Activated CD8-positive, alpha-beta memory T cell treated with anti-CD3 and anti-CD28 coated beads for 48 hours (primary cell): ENCODE measurements around the gene ARHGAP18.
"Not testable (repeated sequence)": the region's sequence is repeated elsewhere in the genome, so short reads cannot be mapped to it uniquely, and the experiment has no call there.

Experiments used
- DNase-seq, 3 experiments: peaks; one replicate each; pipeline ENCODE4 v3.0.0-alpha.2; 2020; ENCODE audit warnings: low read depth in 2 of 3, low spot score in 2 of 3

The ARHGAP18 gene

DNA sequence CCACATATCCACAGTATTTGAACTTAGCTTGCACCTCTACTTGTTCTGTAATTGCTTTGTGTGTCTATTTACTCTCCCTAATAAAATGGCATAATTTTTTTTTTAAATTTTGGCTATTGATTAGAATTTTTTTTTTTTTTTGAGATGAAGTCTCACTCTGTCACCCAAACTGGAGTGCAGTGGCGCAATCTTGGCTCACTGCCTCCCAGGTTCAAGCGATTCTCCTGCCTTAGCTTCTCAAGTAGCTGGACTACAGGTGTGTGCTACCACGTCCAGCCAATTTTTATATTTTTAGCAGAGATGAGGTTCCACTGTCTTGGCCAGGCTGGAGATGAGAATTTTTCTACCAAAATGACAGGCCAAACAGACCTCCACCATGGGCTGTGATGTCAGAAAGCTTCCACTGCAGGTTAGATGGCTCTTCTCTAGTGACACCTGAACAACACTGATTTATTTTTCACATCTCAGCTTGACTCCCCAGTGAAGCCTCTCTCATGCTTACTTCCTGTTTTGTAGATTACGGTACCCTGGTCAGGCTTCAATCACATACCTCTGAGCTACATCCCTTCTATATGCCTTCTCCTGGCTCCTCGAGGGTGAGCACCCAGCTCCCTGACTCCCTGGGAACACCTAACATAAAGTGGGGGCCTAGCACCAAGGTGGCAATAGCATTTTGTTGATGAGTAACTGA is 112.8 kb downstream of the ARHGAP18 start:
- no peak for DNase-seq

DNA sequence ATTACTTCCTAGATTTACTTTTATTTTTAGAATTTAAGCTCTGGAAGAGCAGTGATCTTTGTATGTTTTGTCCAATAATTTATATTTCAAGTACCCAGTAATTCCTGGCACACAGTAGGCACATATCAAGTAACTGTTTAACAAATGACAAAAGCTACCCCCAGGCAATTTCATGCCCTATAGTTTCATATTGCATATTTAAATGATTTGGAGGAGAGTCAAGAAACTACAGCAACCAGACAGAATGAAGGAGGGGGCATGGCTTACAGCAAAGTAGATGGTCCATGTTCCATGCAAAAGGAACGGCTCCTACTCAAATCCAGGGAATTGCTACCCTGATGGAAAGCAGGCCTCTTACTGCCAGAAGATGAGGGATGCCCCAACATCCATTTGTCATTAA is 113.5 kb downstream of the ARHGAP18 start:
- no peak for DNase-seq

DNA sequence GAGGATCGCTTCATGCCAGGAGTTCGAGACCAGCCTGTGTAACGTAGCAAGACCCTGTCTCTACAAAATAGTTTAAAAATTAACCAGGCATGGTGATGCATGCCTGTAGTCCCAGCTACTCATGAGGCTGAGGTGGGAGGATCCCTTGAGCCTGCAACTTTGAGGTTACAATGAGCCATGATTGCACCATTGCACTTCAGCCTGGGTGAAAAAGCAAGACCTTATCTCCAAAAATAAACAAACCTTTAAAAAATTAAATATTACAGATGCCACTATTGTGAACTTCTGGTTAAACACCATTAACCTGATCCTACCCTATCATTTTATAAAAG is 116.8 kb downstream of the ARHGAP18 start:
- DNase-seq = no peak

DNA sequence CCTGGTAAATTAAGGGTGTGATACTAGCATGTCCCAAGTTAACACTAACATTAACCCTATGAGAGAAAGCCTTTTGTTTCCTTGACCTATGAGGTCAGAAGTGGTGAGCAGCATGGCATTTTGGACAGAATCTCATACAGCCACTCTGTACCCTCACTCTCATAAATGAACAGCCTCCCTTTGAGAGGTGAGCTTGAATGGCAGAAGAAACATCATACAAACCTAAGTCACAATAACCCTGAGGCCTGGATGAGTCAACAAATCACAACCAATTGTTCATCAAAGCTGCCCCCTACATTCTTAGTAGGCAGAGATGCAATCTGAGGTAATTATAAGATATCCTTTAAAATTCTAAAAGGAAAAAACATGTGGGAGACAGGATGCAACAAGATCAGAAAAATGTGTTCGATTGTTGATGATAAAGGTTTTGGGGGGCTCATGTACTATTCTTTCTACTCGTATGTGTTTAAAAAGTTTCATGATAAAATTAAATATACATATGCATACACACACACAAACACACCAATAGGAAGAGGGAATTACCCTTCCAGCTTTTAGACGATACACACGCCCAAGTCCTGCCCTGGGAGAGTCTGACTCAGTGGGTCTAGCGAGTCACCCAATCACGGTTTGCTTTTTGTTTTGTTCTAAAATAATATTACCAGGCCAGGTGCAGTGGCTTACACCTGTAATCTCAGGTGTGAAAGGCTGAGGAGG is 117.3 kb downstream of the ARHGAP18 start:
- DNase-seq = no peak

DNA sequence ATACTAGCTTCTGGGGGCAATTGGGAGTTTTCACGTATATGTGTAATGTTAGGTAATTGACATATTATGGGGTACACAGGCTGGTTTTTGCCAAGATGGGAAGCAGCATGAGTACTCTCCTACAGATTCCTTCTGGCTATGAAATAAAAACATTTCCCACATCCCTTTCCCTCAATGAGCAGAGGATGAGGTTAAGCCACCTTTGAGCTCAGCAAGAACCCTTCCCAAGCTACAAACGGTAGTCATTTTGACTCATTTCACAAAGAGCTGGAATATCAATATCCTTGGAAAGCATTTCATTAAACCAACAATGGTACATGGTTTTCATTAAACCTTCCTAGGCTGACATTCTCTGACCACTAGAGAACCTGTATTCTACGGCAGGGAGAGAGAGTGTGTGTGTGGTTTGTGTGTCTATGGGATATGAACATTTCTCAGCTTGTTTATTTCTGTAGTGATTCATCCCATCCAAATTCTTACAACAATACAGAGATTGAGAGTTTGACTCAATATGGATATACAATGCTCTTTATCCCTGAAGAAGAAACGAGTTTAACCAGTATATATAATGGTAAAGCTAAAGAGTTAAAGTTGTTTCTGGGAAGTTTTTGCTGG is 119.5 kb downstream of the ARHGAP18 start:
- DNase-seq = no peak

DNA sequence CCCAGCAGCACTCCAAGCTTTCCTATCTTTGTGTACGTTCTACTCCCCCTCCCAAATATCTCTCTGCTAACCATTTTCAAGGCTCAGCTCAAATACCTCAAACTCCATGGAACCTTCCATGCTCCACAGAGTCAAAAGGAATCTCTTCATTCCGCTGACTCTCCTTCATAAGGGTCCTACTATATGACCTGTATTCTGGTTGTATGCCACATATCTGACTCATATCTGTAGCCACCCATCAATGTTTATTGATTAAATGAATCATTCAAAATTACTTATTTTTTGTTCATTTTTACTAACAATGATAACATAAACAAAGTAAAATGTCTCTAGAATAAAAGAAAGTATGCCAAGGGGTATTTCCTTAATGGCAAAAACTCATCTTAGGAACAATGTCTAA is 123.2 kb downstream of the ARHGAP18 start:
- DNase-seq = no peak

DNA sequence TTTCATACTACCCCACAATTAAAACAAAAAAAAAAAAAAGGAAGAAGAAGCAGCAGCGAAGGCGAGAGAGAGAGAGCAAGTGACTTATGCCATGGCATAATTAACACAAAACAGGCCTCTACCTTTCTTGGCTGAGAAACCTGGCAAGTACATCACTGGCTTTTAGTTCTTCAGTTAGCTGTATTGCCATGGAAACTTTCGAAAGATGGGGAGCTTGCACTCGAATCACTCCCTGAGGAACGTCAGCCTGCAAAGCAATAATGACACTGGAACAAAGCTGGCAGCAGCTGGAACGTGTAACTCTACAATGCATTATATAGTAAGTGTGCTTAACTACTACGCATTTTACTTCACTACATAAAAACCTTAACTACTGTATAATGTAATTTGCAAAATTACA is 126.1 kb downstream of the ARHGAP18 start:
- no peak for DNase-seq

DNA sequence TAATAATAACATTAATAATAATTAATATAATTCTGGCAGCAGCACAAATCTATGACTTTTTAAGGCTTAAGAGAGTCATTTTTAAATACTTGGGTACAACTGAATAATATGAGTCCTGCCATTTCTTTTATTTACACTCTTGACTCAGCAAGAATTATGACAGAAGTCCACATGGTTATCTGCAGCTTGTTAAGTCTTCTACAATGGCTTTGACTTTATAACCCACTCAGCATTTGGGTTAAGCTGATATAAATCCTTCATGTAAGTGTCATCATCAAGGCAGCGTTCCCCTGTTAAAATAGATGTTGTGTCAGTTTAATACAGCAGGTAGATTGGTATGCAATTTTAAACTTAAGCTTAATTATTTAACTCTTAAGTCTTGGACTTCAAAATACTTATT is 131.7 kb downstream of the ARHGAP18 start:
- no peak for DNase-seq

DNA sequence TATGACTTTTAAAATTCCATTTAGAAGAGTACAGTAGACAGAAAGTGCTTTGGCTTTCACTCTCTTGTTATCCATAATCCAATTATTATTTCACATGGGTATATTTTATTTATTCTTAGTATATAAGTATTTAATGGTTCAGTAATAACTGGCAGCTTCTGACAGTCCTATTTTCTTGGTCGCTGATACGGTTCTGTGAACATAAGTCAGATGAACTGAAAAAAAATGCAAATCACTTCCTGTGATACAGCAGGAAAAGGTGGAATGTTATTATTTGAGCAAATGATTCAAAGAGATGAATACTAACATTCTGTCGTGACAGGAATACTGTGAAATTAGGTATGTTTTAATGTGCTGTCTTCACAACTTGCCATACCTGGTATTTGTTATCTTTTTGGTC is 132.3 kb downstream of the ARHGAP18 start:
- no peak for DNase-seq

DNA sequence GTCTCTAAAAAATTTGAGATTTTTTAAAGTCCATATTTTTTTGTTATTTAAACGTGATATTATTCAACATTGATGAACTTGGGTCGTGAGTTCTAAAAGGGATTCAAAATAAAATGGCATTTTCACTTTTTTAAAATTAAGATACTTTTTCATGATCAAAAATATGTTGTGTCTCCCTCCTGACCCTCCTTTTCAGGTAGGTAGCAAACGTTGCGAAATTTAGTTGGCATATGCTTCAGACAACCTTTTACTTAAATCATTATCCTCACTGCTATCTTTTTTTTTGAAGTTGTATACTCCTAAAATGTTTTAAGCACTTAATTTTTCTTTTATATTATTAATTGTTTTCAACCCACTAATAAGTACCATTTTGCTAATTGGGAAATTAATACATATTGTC is 133.5 kb downstream of the ARHGAP18 start:
- DNase-seq = no peak

DNA sequence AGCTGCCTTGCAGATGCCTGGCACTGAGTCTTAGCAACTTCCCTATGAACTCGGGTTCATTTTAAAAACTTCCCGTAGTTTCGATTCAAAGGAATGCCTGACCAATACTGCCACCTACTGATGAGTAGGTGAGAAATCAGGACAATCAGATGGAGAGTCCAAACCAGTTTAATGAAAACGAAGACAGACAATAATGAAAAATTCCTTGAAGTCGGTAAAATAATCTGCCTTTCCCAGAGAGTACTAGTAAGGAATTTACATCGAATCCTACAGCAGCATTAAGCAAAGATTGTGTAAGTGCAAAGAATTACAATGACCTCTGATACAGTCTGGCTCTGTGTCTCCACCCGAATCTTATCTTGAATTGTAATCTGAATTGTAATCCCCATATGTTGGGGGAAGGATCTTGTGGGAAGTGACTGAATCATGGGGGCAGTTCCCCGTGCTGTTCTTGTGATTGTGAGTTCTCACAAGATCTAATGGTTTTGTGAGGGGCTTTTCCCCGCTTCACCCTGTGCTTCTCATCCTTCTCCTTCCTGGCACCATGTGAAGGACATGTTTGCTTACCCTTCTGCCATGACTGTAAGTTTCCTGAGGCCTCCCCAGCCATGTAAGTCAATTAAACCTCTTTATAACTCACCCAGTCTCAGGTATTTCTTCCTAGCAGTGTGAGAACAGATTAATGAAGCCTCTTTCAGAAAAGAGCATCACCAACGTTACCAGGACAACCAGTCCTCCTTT is 134.4 kb downstream of the ARHGAP18 start:
- no peak for DNase-seq

DNA sequence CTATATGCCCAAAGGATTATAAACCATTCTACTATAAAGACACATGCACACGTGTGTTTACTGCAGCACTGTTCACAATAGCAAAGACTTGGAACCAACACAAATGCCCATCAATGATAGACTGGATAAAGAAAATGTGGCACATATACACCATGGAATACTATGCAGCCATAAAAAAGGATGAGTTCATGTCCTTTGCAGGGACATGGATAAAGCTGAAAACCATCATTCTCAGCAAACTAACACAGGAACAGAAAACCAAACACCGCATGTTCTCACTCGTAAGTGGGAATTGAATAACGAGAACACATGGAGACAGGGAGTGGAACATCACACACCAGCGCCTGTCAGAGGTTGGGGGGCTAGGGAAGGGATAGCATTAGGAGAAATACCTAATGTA is 135.4 kb downstream of the ARHGAP18 start:
- DNase-seq = not testable (repeated sequence)

DNA sequence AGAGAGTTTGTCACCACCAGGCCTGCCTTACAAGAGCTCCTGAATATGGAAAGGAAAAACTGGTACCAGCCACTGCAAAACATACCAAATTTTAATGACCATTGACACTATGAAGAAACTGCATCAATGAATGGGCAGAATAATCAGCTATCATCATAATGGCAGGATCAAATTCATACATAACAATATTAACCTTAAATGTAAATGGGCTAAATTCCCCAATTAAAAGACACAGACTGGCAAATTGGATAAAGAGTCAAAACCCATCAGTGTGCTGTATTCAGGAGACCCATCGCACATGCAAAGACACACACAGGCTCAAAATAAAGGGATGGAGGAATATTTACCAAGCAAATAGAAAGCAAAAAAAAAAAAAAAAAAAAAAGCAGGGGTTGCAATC is 139.0 kb downstream of the ARHGAP18 start:
- not testable (repeated sequence) for DNase-seq

DNA sequence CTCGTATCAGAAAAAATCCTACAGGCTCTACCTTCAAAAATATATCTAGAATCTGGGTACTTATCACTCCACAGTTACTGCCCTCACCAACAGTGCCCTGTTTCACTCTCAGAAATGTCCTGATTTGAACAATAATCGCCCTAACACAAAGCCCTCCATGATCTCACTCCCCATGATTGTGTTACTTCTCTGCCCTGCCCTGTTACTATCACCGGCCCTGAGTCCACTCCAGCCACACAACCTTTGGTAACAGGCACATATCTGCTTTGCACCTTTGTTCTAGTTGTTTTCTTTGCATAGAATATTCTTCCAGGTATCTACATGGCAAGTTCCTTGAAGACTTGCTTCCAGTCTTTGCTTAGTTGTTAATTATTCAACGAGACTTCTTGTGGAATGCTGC is 142.0 kb downstream of the ARHGAP18 start:
- no peak for DNase-seq

DNA sequence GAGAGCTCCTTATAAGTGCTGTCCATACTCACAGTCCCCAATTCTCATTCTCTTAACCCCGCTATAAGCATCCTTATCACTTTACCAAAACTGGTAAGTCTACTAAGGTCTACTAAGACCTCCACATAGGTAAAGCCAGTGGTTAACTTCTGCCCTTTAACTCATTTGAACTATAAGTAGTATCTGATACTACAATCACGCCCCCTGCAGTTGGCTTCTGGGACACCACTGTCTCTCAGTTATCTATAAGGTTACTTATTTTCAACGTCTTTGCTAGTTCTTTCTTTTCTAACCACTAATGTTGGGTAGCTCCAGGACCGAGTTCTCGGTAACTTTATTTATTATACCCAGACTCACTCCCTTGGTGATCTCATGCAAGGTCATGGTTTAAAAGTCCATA is 142.6 kb downstream of the ARHGAP18 start:
- DNase-seq = no peak

DNA sequence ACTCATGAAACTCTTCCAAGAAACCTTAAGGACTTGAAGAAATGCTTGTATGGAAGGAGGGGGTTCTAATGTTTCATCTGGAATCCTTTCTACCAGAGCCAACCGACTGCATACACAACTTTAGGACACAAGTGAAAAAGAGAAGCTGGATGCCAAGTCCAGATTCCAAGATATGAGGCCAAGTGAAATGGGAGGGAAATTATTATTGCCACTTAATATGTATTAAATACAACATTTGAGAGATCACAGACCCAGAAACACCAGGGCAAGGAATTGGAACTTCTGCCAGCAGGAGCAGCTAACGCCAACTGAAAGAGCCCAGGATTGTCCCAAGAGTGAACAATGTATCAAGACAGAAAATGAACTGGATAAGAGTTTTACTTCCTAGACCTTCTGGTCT is 144.2 kb downstream of the ARHGAP18 start:
- DNase-seq = no peak

DNA sequence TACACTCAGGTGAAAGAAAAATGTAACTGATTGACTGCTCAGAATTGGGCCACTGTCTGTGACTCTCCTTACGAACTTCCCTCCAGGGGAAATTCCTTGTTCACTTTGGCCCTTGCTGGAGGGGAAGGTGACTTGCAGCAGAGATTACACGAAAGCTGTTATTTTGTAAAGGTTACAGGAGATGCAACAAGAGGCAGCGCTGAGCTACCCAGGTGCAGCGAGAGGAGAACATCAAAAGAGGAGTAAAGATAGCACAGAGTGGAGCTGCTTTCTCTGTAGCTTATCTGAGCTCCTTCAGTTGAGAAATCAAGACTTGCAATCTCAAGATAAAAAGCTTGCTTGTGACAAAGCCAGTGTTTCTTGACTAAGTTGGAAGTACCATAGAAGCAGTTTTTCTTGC is 144.6 kb downstream of the ARHGAP18 start:
- DNase-seq = no peak

DNA sequence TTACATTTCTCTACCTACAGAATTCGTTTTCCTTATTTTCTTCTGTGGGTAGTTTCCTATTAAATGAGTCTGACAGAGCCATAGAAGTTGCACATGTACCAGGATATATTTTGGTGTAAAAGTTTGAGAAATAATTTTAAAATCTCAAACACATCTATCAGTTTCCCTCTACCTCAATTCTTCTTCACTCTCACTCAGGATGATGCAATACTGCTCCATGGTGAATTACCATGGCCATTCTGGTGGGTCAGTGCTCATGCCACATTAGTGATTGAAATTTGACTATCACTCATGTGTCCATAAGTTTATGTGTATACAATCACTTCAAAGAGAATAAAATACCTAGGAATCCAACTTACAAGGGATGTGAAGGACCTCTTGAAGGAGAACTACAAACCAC is 151.7 kb downstream of the ARHGAP18 start:
- DNase-seq = no peak

DNA sequence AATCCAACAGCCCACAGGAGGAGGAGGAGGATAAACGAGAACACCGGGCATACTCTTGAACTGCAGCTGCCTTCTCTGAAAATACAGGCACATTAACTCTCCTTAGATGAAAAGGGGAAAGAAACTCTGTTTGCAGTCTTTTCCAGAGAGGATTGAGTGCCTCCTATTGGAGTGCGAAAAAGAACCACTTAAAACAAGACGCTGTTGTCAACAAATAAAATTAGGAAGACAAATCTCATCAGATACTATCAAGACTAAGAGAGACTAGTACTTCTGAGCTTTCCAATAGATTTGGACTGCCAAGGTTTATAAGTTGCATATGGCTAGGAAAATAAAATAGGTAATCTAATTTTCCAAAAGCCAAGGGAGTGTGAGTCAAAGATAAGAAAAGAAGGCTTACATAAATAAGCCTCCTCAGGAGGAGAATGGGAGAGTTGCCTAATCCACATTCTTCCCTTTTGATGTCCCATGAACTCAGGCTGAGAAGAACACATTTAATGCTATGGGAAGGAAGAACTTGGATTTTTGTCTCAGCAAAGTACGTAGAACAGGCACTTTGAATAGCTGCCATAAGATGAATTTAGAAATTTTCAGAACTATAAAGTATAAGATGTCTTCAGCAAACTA is 154.7 kb downstream of the ARHGAP18 start:
- no peak for DNase-seq

DNA sequence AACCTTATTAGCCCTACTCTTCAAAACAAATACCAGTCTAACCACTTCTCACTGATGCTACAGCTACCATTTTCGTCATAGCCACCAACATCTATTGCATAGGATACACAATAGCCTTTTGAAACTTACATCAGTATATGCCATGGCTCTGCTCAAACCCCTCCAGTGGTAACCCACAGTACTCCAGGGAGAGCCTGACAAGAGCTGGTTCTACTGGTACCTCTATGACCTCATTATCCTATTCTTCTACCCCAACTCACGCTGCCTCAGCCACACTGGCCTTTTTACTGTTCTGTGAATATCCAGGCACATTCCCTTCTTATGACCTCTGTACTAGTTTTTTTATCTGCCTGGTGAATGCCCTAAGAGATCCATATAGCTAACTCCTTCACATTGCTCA is 157.6 kb downstream of the ARHGAP18 start:
- DNase-seq = no peak

DNA sequence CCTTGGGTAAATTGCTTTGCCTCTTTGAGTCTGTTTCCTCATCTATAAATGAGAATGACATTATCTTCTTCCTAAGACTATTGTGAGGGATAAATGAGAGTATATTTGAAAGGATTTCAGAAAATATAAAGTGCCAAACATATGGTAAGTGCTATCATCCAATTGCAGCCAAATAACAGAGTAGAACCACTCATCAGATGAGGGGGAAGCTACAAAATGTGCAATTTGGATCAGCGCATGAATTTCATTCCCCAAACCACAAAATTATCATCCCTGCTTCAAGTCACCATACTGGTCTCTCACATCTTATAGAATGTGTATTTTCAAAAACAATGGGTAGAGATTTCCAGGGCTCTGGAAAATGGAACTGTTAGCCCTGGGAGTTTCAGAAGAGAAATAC is 158.5 kb downstream of the ARHGAP18 start:
- no peak for DNase-seq

DNA sequence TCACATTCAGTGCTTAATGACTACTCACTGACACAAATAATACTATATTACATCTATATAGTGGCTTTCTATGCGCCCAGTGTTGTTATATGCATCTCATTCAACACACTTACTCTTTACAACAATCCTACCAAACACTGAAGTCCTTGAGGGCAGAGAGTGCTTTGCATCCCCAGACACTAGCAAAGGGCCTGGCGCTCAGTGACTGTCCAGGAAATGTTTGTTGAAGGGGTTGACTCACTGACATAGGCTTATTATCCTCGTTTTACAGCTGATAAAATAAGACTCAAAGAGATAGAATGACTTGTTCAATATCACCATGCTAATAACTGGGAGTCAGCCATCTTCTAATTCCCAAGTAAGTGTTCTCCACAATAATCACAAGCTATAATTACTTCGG is 163.3 kb downstream of the ARHGAP18 start:
- no peak for DNase-seq
